Activated CD4-positive, alpha-beta T cell treated with anti-CD3 and anti-CD28 coated beads, Interleukin-2, amount 10 ng/mL, durations not matched to agents 7 days and 5 days (primary cell): ENCODE data around the gene ZC3H7B. TPM values are rescaled to one million over a fixed set of nuclear protein-coding genes. Genes with fewer than 3 reads are reported as not detected.
A peak's percentile ranks its signal among the peaks of the same experiment; 100 is the strongest.

ENCODE experiments used
- CTCF ChIA-PET: fragments of 350-600 bp; sonication (Branson Sonifier 250); formaldehyde crosslinking; loops from one replicate; lab custom pipeline; 2021; ENCODE audit warnings: antibody characterized with exemption; lab: Charles Lee
- POLR2A ChIA-PET: fragments of 350-600 bp; sonication (Branson Sonifier 250); formaldehyde crosslinking; loops from one replicate; lab custom pipeline; 2021; ENCODE audit warnings: antibody characterized with exemption; lab: Charles Lee
- DNase-seq: peaks from one replicate; pipeline ENCODE4 v3.0.0-alpha.2; 2020
- H3K27ac Mint-ChIP-seq: one replicate; pipeline ENCODE4 v1.8.0; 2021; ENCODE audit warnings: mild to moderate bottlenecking, moderate library complexity, mixed read lengths
- H3K27me3 Mint-ChIP-seq: one replicate; pipeline ENCODE4 v1.8.0; 2021; ENCODE audit warnings: mixed read lengths
- H3K36me3 Mint-ChIP-seq: one replicate; pipeline ENCODE4 v1.8.0; 2021; ENCODE audit warnings: low read depth, mixed read lengths
- H3K4me1 Mint-ChIP-seq: one replicate; pipeline ENCODE4 v1.8.0; 2021; ENCODE audit warnings: mixed read lengths
- H3K4me3 Mint-ChIP-seq: one replicate; pipeline ENCODE4 v1.8.0; 2021; ENCODE audit warnings: mild to moderate bottlenecking, moderate library complexity, mixed read lengths
- H3K9me3 Mint-ChIP-seq: one replicate; pipeline ENCODE4 v1.8.0; 2021; ENCODE audit warnings: mixed read lengths
- total RNA-seq, 2 experiments: library from RNA; stranded (reverse); gene quantifications; one replicate each; pipeline ENCODE4 v1.2.3, GENCODE V29; 2021

The ZC3H7B gene
- total RNA-seq, 2 experiments from 2014 or later, result 48.9 to 49.3 TPM

- Mint-ChIP-seq H3K4me3 (no peak overlapping the region), H3K9me3 (no peaks in the 10 kb centered on the region), H3K36me3 (peaks cover 46% of the 10 kb centered on the region), H3K27me3 (no peaks in the 10 kb centered on the region), H3K27ac (no peak overlapping the region), H3K4me1 (no peaks in the 10 kb centered on the region)
- DNase-seq, result no peak
- POLR2A ChIA-PET, result no interaction called here
- CTCF ChIA-PET, result interaction anchor here (1.1 to 1.2 kb wide), 2 partner anchors 27 to 121 kb away, joined by 3 read pairs; no protein-coding TSS in a partner anchor
These were observed 36.9 kb upstream of the ZC3H7B start for GRCh38 chr22:41264408-41264941.

- Mint-ChIP-seq H3K36me3 (peaks cover 47% of the 10 kb centered on the region), H3K4me1 (no peaks in the 10 kb centered on the region), H3K27ac (no peak overlapping the region), H3K4me3 (no peak overlapping the region), H3K27me3 (no peaks in the 10 kb centered on the region), H3K9me3 (no peaks in the 10 kb centered on the region)
- POLR2A ChIA-PET, result no interaction called here
- no peak for DNase-seq
- CTCF ChIA-PET, result interaction anchor here (1.3 kb wide), 1 partner anchor 30 kb away, joined by 3 read pairs; no protein-coding TSS in a partner anchor
These were observed 33.4 kb upstream of the ZC3H7B start for GRCh38 chr22:41267958-41268357.

DNA sequence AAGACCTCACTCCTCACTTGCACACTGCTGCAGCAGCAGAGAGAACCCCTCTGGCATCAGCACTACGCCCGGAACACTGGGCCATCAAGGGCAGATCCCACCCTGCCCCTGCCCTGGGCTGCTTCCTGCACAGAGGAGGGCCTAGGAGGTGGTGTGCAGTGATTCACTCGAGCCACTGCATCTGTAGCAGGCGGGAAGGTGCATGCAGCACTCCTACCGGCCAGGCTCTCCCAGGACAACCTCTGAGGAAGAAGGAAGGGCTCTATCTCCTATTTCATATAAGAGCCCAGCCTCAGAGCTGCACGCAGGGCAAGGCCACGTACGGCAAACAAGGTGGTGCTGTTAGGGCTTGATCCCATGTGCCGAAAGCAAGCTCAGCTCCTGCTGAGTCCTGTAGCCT lies 29.5 kb upstream of the ZC3H7B start:
- POLR2A ChIA-PET, result interaction anchor here (1.1 kb wide), 1 partner anchor 331 kb away, joined by 4 read pairs; no protein-coding TSS in a partner anchor
- H3K27me3 Mint-ChIP-seq, result no peaks in the 10 kb centered on the region
- DNase-seq, result no peak
- H3K9me3 Mint-ChIP-seq, result no peaks in the 10 kb centered on the region
- H3K4me3 Mint-ChIP-seq, result no peak overlapping the region
- H3K36me3 Mint-ChIP-seq, result peaks cover 43% of the 10 kb centered on the region
- H3K4me1 Mint-ChIP-seq, result no peaks in the 10 kb centered on the region
- H3K27ac Mint-ChIP-seq, result no peak overlapping the region
- CTCF ChIA-PET, result interaction anchor here (1.7 kb wide), 1 partner anchor 9 kb away, joined by 5 read pairs; no protein-coding TSS in a partner anchor

- CTCF ChIA-PET, result interaction anchor here (1.4 kb wide), 1 partner anchor 9 kb away, joined by 5 read pairs; no protein-coding TSS in a partner anchor
- Mint-ChIP-seq H3K9me3 (no peaks in the 10 kb centered on the region), H3K36me3 (peaks cover 44% of the 10 kb centered on the region), H3K27me3 (no peaks in the 10 kb centered on the region), H3K4me1 (no peaks in the 10 kb centered on the region), H3K27ac (no peak overlapping the region), H3K4me3 (no peak overlapping the region)
- DNase-seq, result no peak
- POLR2A ChIA-PET, result interaction anchor here (0.6 kb wide), 1 partner anchor 32 kb away, joined by 3 read pairs; no protein-coding TSS in a partner anchor
These were observed 28.2 kb upstream of the ZC3H7B start for GRCh38 chr22:41273128-41273527.

DNA sequence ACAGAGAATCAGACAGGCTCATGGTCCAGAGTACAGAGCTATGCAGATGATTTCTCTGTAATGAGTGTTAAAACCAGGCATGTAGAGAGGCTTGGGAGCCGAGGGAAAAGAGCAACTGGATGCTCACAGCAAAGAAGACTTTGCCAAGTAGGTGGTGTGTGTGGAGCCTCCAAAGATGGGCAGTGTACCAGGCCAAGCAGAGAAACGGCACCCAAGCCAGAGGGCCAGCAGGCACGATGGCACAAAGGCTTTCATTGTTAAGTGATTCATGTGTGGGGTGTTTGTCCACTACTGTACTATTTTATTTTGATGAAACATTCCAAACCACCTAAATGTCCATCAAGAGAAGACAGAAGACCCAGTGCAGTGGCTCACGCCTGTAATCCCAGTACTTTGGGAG lies 26.5 kb upstream of the ZC3H7B start:
- CTCF ChIA-PET, result interaction anchor here (1.0 to 1.5 kb wide), 4 partner anchors 11 to 352 kb away, joined by 3 read pairs; partner anchors contain the start of gene ZC3H7B
- no peak overlapping the region for H3K27ac Mint-ChIP-seq

DNA sequence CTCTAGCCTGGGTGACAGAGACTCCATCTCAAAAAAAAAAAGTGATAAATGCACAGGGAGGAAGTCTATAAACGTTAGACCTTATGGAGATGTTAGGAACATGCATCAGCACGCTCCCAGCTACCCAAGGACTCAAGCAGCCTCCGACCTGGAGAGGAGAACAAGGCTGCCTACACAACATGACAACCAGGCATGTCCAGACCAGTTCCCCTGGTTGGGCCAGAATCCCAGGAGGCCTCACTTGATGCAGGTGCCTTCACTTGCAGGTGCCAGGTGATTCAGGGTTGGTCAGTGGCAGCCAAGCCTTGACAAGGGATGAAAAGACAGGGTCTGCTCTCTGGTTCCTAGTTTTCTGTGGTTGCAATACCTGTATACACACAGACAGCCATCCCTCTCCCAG lies 21.3 kb upstream of the ZC3H7B start:
- H3K36me3 Mint-ChIP-seq, result peaks cover 35% of the 10 kb centered on the region
- DNase-seq, result no peak
- no peaks in the 10 kb centered on the region for H3K9me3 Mint-ChIP-seq
- peaks cover 24% of the 10 kb centered on the region for H3K4me1 Mint-ChIP-seq
- H3K27me3 Mint-ChIP-seq, result no peaks in the 10 kb centered on the region
- no peak overlapping the region for H3K4me3 Mint-ChIP-seq
- no peak overlapping the region for H3K27ac Mint-ChIP-seq
- ChIA-PET POLR2A (no interaction called here), CTCF (interaction anchor here (0.6 kb wide), 1 partner anchor 345 kb away, joined by 3 read pairs; no protein-coding TSS in a partner anchor)

More for the DNA sequence above, 26.5 kb upstream of the ZC3H7B start:
- no peak for DNase-seq
- POLR2A ChIA-PET, result no interaction called here
- no peaks in the 10 kb centered on the region for H3K27me3 Mint-ChIP-seq
- H3K36me3 Mint-ChIP-seq, result peaks cover 46% of the 10 kb centered on the region
- no peak overlapping the region for H3K4me3 Mint-ChIP-seq
- no peaks in the 10 kb centered on the region for H3K4me1 Mint-ChIP-seq
- no peaks in the 10 kb centered on the region for H3K9me3 Mint-ChIP-seq

GRCh38 chr22:41280854-41281253 lies 20.5 kb upstream of the ZC3H7B start:
- H3K4me1 Mint-ChIP-seq, result peaks cover 27% of the 10 kb centered on the region
- no peak overlapping the region for H3K4me3 Mint-ChIP-seq
- H3K36me3 Mint-ChIP-seq, result peaks cover 34% of the 10 kb centered on the region
- no peak overlapping the region for H3K27ac Mint-ChIP-seq
- DNase-seq, result no peak
- H3K9me3 Mint-ChIP-seq, result no peaks in the 10 kb centered on the region
- CTCF ChIA-PET, result interaction anchor here (0.5 to 0.8 kb wide), 3 partner anchors 10 to 48 kb away, joined by 3 read pairs; partner anchors contain the start of gene ZC3H7B
- H3K27me3 Mint-ChIP-seq, result no peaks in the 10 kb centered on the region
- POLR2A ChIA-PET, result no interaction called here

DNA sequence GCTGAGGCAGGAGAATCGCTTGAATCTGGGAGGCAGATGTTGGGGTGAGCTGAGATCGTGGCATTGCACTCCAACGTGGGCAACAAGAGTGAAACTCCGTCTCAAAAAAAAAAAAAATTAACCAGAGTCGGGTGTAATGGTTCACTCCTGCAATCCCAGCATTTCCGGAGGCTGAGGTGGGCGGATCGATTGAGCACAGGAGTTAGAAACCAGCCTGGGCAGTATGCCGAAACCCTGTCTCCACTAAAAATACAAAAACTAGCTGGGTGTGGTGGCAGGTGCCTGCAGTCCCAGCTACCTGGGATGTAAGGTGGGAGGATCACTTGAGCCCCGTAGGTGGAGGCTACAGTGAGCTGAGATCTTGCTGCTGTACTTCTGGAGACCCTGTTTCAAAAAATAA lies 16.9 kb upstream of the ZC3H7B start:
- H3K27me3 Mint-ChIP-seq, result no peaks in the 10 kb centered on the region
- peak overlapping the region; percentile 95 for H3K4me3 Mint-ChIP-seq
- DNase-seq, result no peak
- peaks cover 43% of the 10 kb centered on the region for H3K4me1 Mint-ChIP-seq
- H3K27ac Mint-ChIP-seq, result peak overlapping the region; percentile 99
- POLR2A ChIA-PET, result no interaction called here
- no peaks in the 10 kb centered on the region for H3K9me3 Mint-ChIP-seq
- CTCF ChIA-PET, result interaction anchor here (0.6 kb wide), 2 partner anchors 14 to 67 kb away, joined by 3 to 4 read pairs; no protein-coding TSS in a partner anchor
- H3K36me3 Mint-ChIP-seq, result peaks cover 18% of the 10 kb centered on the region

GRCh38 chr22:41285441-41285819 lies 15.9 kb upstream of the ZC3H7B start:
- POLR2A ChIA-PET, result no interaction called here
- Mint-ChIP-seq H3K4me3 (peak overlapping the region; percentile 95), H3K9me3 (no peaks in the 10 kb centered on the region), H3K27me3 (no peaks in the 10 kb centered on the region), H3K27ac (peak overlapping the region; percentile 99), H3K36me3 (peaks cover 13% of the 10 kb centered on the region), H3K4me1 (peaks cover 45% of the 10 kb centered on the region)
- DNase-seq, result peak; percentile 78
- CTCF ChIA-PET, result interaction anchor here (0.6 to 1.5 kb wide), 4 partner anchors 16 to 394 kb away, joined by 3 to 5 read pairs (median 4); partner anchors contain the start of gene ZC3H7B

GRCh38 chr22:41285820-41286638 lies 15.3 kb upstream of the ZC3H7B start, which contains the start of gene RANGAP1:
Gene RANGAP1 (minus strand): TSS chr22:41286187. CDS start chr22:41281044, 5,143 bp downstream.
- POLR2A ChIA-PET, result interaction anchor here (0.6 to 1.0 kb wide), 4 partner anchors 19 to 335 kb away, joined by 3 to 6 read pairs (median 3); partner anchors contain the start of gene XRCC6
- CTCF ChIA-PET, result interaction anchor here (0.6 to 1.7 kb wide), 8 partner anchors 14 to 394 kb away, joined by 3 to 5 read pairs (median 4); partner anchors contain the start of gene ZC3H7B
- H3K9me3 Mint-ChIP-seq, result no peaks in the 10 kb centered on the region
- peak within 1 kb of the TSS; percentile 99 for H3K27ac Mint-ChIP-seq
- peaks cover 13% of the 10 kb centered on the region for H3K36me3 Mint-ChIP-seq
- H3K27me3 Mint-ChIP-seq, result no peaks in the 10 kb centered on the region
- H3K4me3 Mint-ChIP-seq, result peak within 1 kb of the TSS; percentile 95
- peak; percentile 98 for DNase-seq
- peaks cover 43% of the 10 kb centered on the region for H3K4me1 Mint-ChIP-seq

DNA sequence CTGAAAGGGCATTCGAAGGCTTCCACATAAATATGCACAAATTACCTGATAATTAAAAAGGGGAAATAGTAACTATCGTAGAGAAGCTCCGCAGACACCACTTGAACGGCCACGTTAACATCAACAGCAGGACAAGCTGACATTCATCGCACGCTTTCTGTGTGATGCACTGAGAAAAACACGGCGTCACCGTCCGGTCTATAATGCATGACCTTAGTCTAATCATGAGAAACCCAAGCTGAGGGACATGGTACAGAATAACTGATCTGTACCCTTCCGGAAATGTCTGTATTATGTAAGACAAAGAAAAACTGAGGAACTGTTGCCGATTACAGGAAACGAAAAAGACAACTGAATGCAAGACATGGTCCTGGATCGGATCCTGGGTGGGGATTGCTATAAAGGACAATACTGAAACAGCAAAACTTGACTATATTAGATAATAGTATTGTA lies 14.7 kb upstream of the ZC3H7B start:
- H3K27ac Mint-ChIP-seq, result peak overlapping the region; percentile 99
- ChIA-PET CTCF (interaction anchor here (0.8 to 1.7 kb wide), 7 partner anchors 13 to 231 kb away, joined by 3 to 5 read pairs (median 4); partner anchors contain the start of gene ZC3H7B), POLR2A (interaction anchor here (0.6 to 1.0 kb wide), 5 partner anchors 18 to 335 kb away, joined by 3 to 6 read pairs (median 3); partner anchors contain the start of gene XRCC6)
- H3K9me3 Mint-ChIP-seq, result no peaks in the 10 kb centered on the region
- no peaks in the 10 kb centered on the region for H3K27me3 Mint-ChIP-seq
- H3K36me3 Mint-ChIP-seq, result peaks cover 11% of the 10 kb centered on the region
- peak overlapping the region; percentile 95 for H3K4me3 Mint-ChIP-seq
- DNase-seq, result peak; percentile 57
- H3K4me1 Mint-ChIP-seq, result peaks cover 40% of the 10 kb centered on the region

GRCh38 chr22:41288245-41288946 lies 12.9 kb upstream of the ZC3H7B start:
- Mint-ChIP-seq H3K4me1 (peaks cover 34% of the 10 kb centered on the region), H3K4me3 (peak overlapping the region; percentile 36), H3K9me3 (no peaks in the 10 kb centered on the region), H3K36me3 (peaks cover 10% of the 10 kb centered on the region), H3K27me3 (no peaks in the 10 kb centered on the region), H3K27ac (peak overlapping the region; percentile 88)
- CTCF ChIA-PET, result interaction anchor here (0.6 to 1.2 kb wide), 4 partner anchors 28 to 242 kb away, joined by 3 to 4 read pairs (median 3); no protein-coding TSS in a partner anchor
- DNase-seq, result no peak
- POLR2A ChIA-PET, result no interaction called here
